GM12878 (cell line): ENCODE measurements around the gene RCCD1. TPM values are rescaled to one million over a fixed set of nuclear protein-coding genes. Genes with fewer than 3 reads are reported as not detected.

Experiments
- ATAC-seq: fragments of 200-7000 bp; cut with Tn5 transposase; 3 replicates; pipeline ENCODE4 v1.9.1; 2020; ENCODE audit warnings: mild to moderate bottlenecking, moderate library complexity
- BruUV-seq: library from RNA; stranded (reverse); fragments of 400-500 nt; replicated peaks from 2 replicates; lab custom pipeline; 2021; lab: Mats Ljungman, UMichigan
- CTCF ChIA-PET: fragments of 300-600 bp; sonication (Branson Sonifier 250); formaldehyde crosslinking; extraction: SDS; loops from one replicate; lab custom pipeline; 2021; ENCODE audit warnings: inconsistent platforms; lab: Yijun Ruan, JAX
- POLR2A ChIA-PET: fragments of 350-600 bp; formaldehyde crosslinking; extraction: SDS; loops from one replicate; lab custom pipeline; 2021; ENCODE audit warnings: inconsistent platforms; lab: Charles Lee
- RAD21 ChIA-PET: fragments of 300-600 bp; sonication (Branson Sonifier 250); formaldehyde crosslinking; loops from one replicate; lab custom pipeline; 2023; ENCODE audit warnings: antibody characterized with exemption; ENCODE audit not compliant: unreplicated experiment; lab: Charles Lee
- SMC1A ChIA-PET: fragments of 300-600 bp; sonication (Branson Sonifier 250); formaldehyde crosslinking; loops from one replicate; lab custom pipeline; 2023; ENCODE audit not compliant: unreplicated experiment, uncharacterized antibody; lab: Charles Lee
- DNase-seq: peaks from one replicate; pipeline ENCODE4 v3.0.0-alpha.2; 2011; ENCODE audit warnings: low read depth, low spot score
- FAIRE-seq: peaks from 3 replicates; lab custom pipeline; 2011; peaks lifted over from hg19 to GRCh38; lab: Jason Lieb, UNC
- H2AFZ ChIP-seq: 2 replicates; pipeline ENCODE4 v1.6.0; 2011; ENCODE audit warnings: low read depth, low read length, control low read depth; ENCODE audit not compliant: control insufficient read depth
- H3K27ac ChIP-seq: 2 replicates; pipeline ENCODE4 v1.5.1; 2011; ENCODE audit warnings: control low read depth; ENCODE audit not compliant: control insufficient read depth, insufficient read depth
- H3K27me3 ChIP-seq, 2 experiments: replicated peaks in 1 of 2; 2 replicates each; pipeline versions ENCODE4 v1.6.0 to v1.6.1; 2011; ENCODE audit warnings: low read length in 1 of 2; ENCODE audit not compliant: control insufficient read depth in 2 of 2, insufficient read depth in 2 of 2
- H3K36me3 ChIP-seq, 2 experiments: 2 replicates each; pipeline ENCODE4 v1.5.1; 2011; ENCODE audit warnings: low read length in 1 of 2; ENCODE audit not compliant: control insufficient read depth in 2 of 2, insufficient read depth in 2 of 2
- H3K4me1 ChIP-seq: 2 replicates; pipeline ENCODE4 v1.6.1; 2011; ENCODE audit warnings: mild to moderate bottlenecking, low read length, moderate library complexity, mixed read lengths; ENCODE audit not compliant: control insufficient read depth, insufficient read depth
- H3K4me2 ChIP-seq: 2 replicates; pipeline ENCODE4 v1.6.0; 2011; ENCODE audit warnings: control low read depth; ENCODE audit not compliant: control insufficient read depth, insufficient read depth
- H3K4me3 ChIP-seq: fragments of 200-600 bp; sonication (generic); 2 replicates; pipeline ENCODE4 v1.5.1; 2016
- H3K79me2 ChIP-seq: 2 replicates; pipeline ENCODE4 v1.6.0; 2011; ENCODE audit warnings: low read length; ENCODE audit not compliant: control insufficient read depth, insufficient read depth
- H3K9ac ChIP-seq: 2 replicates; pipeline ENCODE4 v1.8.0; 2011; ENCODE audit warnings: low read length, control low read depth, mixed read lengths; ENCODE audit not compliant: control insufficient read depth, insufficient read depth
- H3K9me3 ChIP-seq: replicated peaks from 3 replicates; pipeline ENCODE4 v1.5.1; 2011; ENCODE audit warnings: mild to moderate bottlenecking, low read length; ENCODE audit not compliant: control insufficient read depth, insufficient read depth
- H4K20me1 ChIP-seq: 2 replicates; pipeline ENCODE4 v1.6.0; 2011; ENCODE audit not compliant: control insufficient read depth, insufficient read depth
- BCL11A ChIP-seq: IDR thresholded peaks from 2 replicates; pipeline ENCODE4 v1.6.1; 2011; ENCODE audit warnings: low read depth, low read length
- CBX5 ChIP-seq: sonication (generic); IDR thresholded peaks from 2 replicates; pipeline ENCODE4 v1.6.1; 2016; ENCODE audit warnings: low read depth, moderate library complexity, mild to moderate bottlenecking, inconsistent platforms
- IKZF2 ChIP-seq, 2 experiments: fragments of 450-650 bp; IDR thresholded peaks; 2 replicates each; pipeline ENCODE4 v1.6.1; 2017; ENCODE audit warnings: mild to moderate bottlenecking in 2 of 2, moderate library complexity in 2 of 2
- KLF5 ChIP-seq: fragments of 450-650 bp; IDR thresholded peaks from 2 replicates; pipeline ENCODE4 v1.6.1; 2014; ENCODE audit warnings: mild to moderate bottlenecking; ENCODE audit not compliant: partially characterized antibody
- PML ChIP-seq: IDR thresholded peaks from 2 replicates; pipeline ENCODE4 v1.6.1; 2012; ENCODE audit warnings: low read length, inconsistent platforms
- RAD51 ChIP-seq: fragments of 450-650 bp; IDR thresholded peaks from 2 replicates; pipeline ENCODE4 v1.6.1; 2016; ENCODE audit warnings: moderate library complexity, mild to moderate bottlenecking, inconsistent platforms
- RFX5 ChIP-seq: IDR thresholded peaks from 2 replicates; pipeline ENCODE4 v1.6.1; 2011; ENCODE audit warnings: low read depth, low read length, improper control_type of control experiment
- SREBF2 ChIP-seq: IDR thresholded peaks from 2 replicates; pipeline ENCODE4 v1.6.1; 2012; ENCODE audit warnings: mild to moderate bottlenecking, low read length
- YY1 ChIP-seq: IDR thresholded peaks from 2 replicates; pipeline ENCODE4 v1.6.1; 2011; ENCODE audit warnings: low read depth, mild to moderate bottlenecking, low read length
- ZNF687 ChIP-seq: fragments of 450-650 bp; IDR thresholded peaks from 2 replicates; pipeline ENCODE4 v1.6.1; 2017; ENCODE audit warnings: mild to moderate bottlenecking, moderate library complexity
- WGBS: methylation state at CpG from one replicate; pipeline ENCODE4 v1.1.6; 2016; ENCODE audit warnings: low lambda C conversion rate; ENCODE audit not compliant: insufficient replicate concordance, insufficient coverage; ENCODE audit errors: missing lambda C conversion rate; 5-methylcytosine and 5-hydroxymethylcytosine counted together
- in situ Hi-C: fragments of 300-500 bp; cut with MboI; formaldehyde crosslinking; loops from 9 replicates; pipeline ENCODE4 v1.14.3; 2018; ENCODE audit warnings: mixed read lengths
- intact Hi-C: fragments of 100-400 bp; cut with micrococcal nuclease; formaldehyde crosslinking; loops from one replicate; pipeline ENCODE4 v1.14.2; 2022; ENCODE audit not compliant: unreplicated experiment
- polyA plus RNA-seq, 11 experiments: library from polyadenylated mRNA; depleted of rRNA in 4 of 11; unstranded in 6 of 11; stranded (reverse) in 5 of 11; fragments of >200 nt; fragmentation: Nextera tagmentation in 4 of 11; fragmentation: Illumina TruSeq in 1 of 11; extraction: Ambion mirVana in 4 of 11; extraction: Trizol in 1 of 11; gene quantifications; 1 replicate in 1 of 11; 2 replicates in 10 of 11; pipeline versions ENCODE4 v1.2.1 to v1.2.3, GENCODE V29; 2011 to 2016; ENCODE audit warnings: inconsistent platforms in 2 of 11, missing spikeins in 2 of 11, low read depth in 1 of 11
- total RNA-seq, 4 experiments: library from RNA; depleted of rRNA in 3 of 4; stranded (reverse); fragments of >200 nt in 3 of 4; fragmentation: Illumina TruSeq in 1 of 4; extraction: Trizol in 1 of 4; gene quantifications; 2 replicates each; pipeline versions ENCODE4 v1.2.1 to v1.2.3, GENCODE V29; 2013 to 2021

Gene RCCD1
- total and polyA plus RNA-seq, 10 of the 15 experiments (the other 5 are each of a cell fraction or from before 2014, with no cell fraction given): 5.2 to 30.4 (median 20.9) TPM

DNA sequence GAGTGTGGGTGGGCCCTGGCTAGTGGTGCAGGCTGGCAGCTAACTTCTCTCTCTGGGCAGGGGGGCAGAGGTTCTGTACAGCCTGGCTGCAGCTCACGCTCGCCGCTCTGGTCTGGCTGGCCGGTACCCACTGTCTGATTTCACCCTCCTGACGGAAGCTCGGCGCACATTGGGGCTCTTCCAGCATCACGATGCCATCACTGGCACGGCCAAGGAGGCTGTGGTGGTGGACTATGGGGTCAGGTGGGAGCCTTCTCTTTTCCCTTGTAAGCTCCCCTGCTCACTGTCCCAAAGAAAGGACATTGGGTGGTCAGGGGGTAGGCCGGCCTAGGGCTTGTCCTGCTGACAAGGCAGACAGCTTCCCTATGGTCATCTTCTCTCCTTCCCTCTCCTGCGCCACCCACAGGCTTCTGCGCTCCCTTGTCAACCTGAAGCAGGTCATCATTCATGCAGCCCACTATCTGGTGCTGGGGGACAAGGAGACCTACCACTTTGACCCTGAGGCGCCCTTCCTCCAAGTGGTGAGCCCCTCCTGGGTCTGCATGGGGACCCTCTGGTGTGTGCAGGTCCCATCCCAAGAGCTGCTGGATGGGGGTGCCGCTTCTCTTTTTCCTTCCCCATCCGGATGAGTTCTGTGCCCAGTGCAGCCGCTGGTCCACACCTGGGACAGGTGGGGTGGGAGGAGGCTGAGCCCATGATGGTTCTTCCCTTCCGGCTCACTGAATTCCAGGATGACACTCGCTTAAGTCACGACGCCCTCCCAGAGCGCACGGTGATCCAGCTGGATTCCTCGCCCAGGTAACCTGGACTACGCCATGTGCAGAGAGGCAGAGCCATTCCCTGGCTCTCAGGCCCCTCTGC lies 44.0 kb upstream of the RCCD1 start (continued):
- no peak for TF ChIP-seq ZNF687
- TF ChIP-seq, all 136 proteins: peak for 0

DNA sequence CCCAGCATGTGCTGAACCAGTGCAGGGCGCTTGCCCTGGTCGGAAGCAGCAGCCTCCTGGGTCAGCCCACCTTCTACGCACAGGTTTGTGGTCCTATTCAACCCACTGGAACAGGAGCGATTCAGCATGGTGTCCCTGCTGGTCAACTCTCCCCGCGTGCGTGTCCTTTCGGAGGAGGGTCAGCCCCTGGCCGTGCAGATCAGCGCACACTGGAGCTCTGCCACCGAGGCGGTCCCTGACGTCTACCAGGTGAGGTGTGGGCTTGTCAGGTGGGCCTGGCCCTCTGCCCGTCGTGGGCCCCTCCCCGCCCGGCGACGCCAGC lies 43.4 kb upstream of the RCCD1 start:
- H3K79me2 ChIP-seq: no peaks in the 10 kb centered on the region
- ChIA-PET CTCF (no interaction called here), RAD21 (no interaction called here), POLR2A (no interaction called here), SMC1A (no interaction called here)
- no peak overlapping the region for H3K4me3 ChIP-seq
- FAIRE-seq (no peak), ATAC-seq (no peak), DNase-seq (no peak)
- H2AFZ ChIP-seq: no peak overlapping the region
- H3K27ac ChIP-seq: no peak overlapping the region
- no peak overlapping the region for H3K4me2 ChIP-seq
- in situ Hi-C loops: no loop called here
- WGBS: 94% methylated on average over 13 of the region's 19 CpGs
- intact Hi-C loops: no loop called here
- no peaks in the 10 kb centered on the region for H3K27me3 ChIP-seq
- no peaks in the 10 kb centered on the region for H4K20me1 ChIP-seq
- H3K36me3 ChIP-seq: peaks cover 21 to 50% of the 10 kb centered on the region in 2 experiments
- H3K9ac ChIP-seq: no peak overlapping the region
- no peaks in the 10 kb centered on the region for H3K4me1 ChIP-seq
- no peaks in the 10 kb centered on the region for H3K9me3 ChIP-seq
- no TSS peak for BruUV-seq
- TF ChIP-seq SREBF2 (no peak), BCL11A (no peak), IKZF2 (IDR thresholded peaks at IDR 0.05) (no peak), ZNF687 (no peak), YY1 (no peak), RFX5 (no peak), RAD51 (no peak), PML (no peak), KLF5 (no peak), CBX5 (no peak)
